Stomach (tissue), 19 donors: ENCODE measurements around the gene EN2. TPM values are rescaled to one million over a fixed set of nuclear protein-coding genes. Genes with fewer than 3 reads are reported as not detected.

Experiments used
- DNase-seq, 2 donors: peaks; one replicate each; pipeline versions ENCODE4 v3.0.0 to v3.0.0-alpha.2; 2013 to 2019
- H3K27ac ChIP-seq, 5 donors: fragments of 200-600 bp in 4 of 5; sonication (generic) in 4 of 5; one replicate each; pipeline ENCODE4 v1.5.1; 2013 to 2019; ENCODE audit warnings: mild to moderate bottlenecking in 1 of 5, moderate library complexity in 1 of 5
- H3K27me3 ChIP-seq, 3 donors: fragments of 200-600 bp; sonication (generic); one replicate each; pipeline ENCODE4 v1.5.1; 2017 to 2019; ENCODE audit warnings: mixed run types in 1 of 3
- H3K36me3 ChIP-seq, 4 donors: fragments of 200-600 bp; sonication (generic); 1 replicate in 3 of 4; 2 replicates in 1 of 4; pipeline ENCODE4 v1.5.1; 2016 to 2019
- H3K4me1 ChIP-seq, 4 donors: fragments of 200-600 bp; sonication (generic); one replicate each; pipeline ENCODE4 v1.5.1; 2016 to 2019
- H3K4me3 ChIP-seq, 4 donors: fragments of 200-600 bp; sonication (generic) in 3 of 4; one replicate each; pipeline ENCODE4 v1.5.1; 2016 to 2019; ENCODE audit warnings: mild to moderate bottlenecking in 1 of 4
- H3K9me3 ChIP-seq, 4 donors: fragments of 200-600 bp; sonication (generic); one replicate each; pipeline ENCODE4 v1.5.1; 2016 to 2019
- EP300 ChIP-seq: sonication (generic); formaldehyde crosslinking; IDR thresholded peaks from one replicate; pipeline ENCODE4 v1.6.1; 2017; ENCODE audit warnings: antibody characterized with exemption
- POLR2A ChIP-seq, 4 donors: fragments of 450-650 bp; IDR thresholded peaks; one replicate each; pipeline ENCODE4 v1.6.1; 2016; ENCODE audit warnings: antibody characterized with exemption in 4 of 4, control low read depth in 2 of 4, mild to moderate bottlenecking in 1 of 4, moderate library complexity in 1 of 4
- POLR2AphosphoS5 ChIP-seq, 3 donors: sonication (generic); formaldehyde crosslinking; IDR thresholded peaks; one replicate each; pipeline ENCODE4 v1.6.1; 2016; ENCODE audit warnings: antibody characterized with exemption in 3 of 3
- WGBS, 5 donors: extraction: QIAGEN DNeasy Blood & Tissue Kit in 3 of 5; methylation state at CpG; one replicate each; pipeline versions ENCODE4 v1.1.5 to v1.1.7; 2013 to 2018; 5-methylcytosine and 5-hydroxymethylcytosine counted together
- intact Hi-C: fragments of 100-400 bp; cut with DNase I; formaldehyde crosslinking; loops from one replicate; pipeline ENCODE4 v1.15.1; 2023; ENCODE audit warnings: low total_unique reads
- long read RNA-seq, 10 donors: transcript quantifications; one replicate each; lab custom pipeline, GENCODE V29; 2026
- polyA plus RNA-seq, 3 donors: library from polyadenylated mRNA; stranded (reverse); fragments of 200-250 nt; gene quantifications; one replicate each; pipeline ENCODE4 v1.2.3, GENCODE V29; 2013
- total RNA-seq, 5 donors: library from RNA; depleted of rRNA; stranded (reverse); fragments of >200 nt; gene quantifications; one replicate each; pipeline versions ENCODE4 v1.1.0 to v1.2.3, GENCODE V29; 2014 to 2016
- TF ChIP-seq, protein P1 (sequence below), 7 experiments: fragments of 450-650 bp in 4 of 7; fragments of 200-600 bp in 3 of 7; sonication (generic) in 3 of 7; IDR thresholded peaks; one replicate each; pipeline ENCODE4 v1.5.1; 2016 to 2019; ENCODE audit warnings: antibody characterized with exemption in 7 of 7, control low read depth in 2 of 7, mild to moderate bottlenecking in 1 of 7
- donor health status: healthy with polysubstance abuse.
- donor health status: Bipolar disorder and iron deficiency.
- donor health status: healthy.

The EN2 gene
- total RNA-seq (not detected), polyA plus RNA-seq (under 1 TPM in 1 of 3 donors, not detected in 2; 0.03 TPM)
- long read RNA-seq, donor 1: 0 reads
- long read RNA-seq, donor 2: 0 reads
- long read RNA-seq, donor 3: 0 reads
- long read RNA-seq, donor 4: 0 reads
- long read RNA-seq, donor 5: 0 reads
- long read RNA-seq, donor 6: 0 reads
- long read RNA-seq, donor 7: 0 reads
- long read RNA-seq, donor 8: 0 reads
- long read RNA-seq, donor 9: 0 reads
- long read RNA-seq, donor 10: 0 reads

DNA sequence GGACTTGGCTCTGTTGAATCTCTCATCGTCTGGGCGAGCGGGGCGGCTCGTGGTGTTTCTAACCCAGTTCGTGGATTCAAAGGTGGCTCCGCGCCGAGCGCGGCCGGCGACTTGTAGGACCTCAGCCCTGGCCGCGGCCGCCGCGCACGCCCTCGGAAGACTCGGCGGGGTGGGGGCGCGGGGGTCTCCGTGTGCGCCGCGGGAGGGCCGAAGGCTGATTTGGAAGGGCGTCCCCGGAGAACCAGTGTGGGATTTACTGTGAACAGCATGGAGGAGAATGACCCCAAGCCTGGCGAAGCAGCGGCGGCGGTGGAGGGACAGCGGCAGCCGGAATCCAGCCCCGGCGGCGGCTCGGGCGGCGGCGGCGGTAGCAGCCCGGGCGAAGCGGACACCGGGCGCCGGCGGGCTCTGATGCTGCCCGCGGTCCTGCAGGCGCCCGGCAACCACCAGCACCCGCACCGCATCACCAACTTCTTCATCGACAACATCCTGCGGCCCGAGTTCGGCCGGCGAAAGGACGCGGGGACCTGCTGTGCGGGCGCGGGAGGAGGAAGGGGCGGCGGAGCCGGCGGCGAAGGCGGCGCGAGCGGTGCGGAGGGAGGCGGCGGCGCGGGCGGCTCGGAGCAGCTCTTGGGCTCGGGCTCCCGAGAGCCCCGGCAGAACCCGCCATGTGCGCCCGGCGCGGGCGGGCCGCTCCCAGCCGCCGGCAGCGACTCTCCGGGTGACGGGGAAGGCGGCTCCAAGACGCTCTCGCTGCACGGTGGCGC, at the start of gene EN2:
EN2 (plus strand) TSS at position 19 of the 767 bp plus-strand sequence; CDS start at position 268, 249 bp downstream.
- peak in 1 of 2 donors; percentile 40 for DNase-seq
- WGBS, 5 donors: 2 to 6% (median 2%) methylated on average over 38 to 105 of the region's 105 CpGs
- intact Hi-C loops: no loop called here
- H3K4me1 ChIP-seq: peaks cover 34 to 60% (median 52%) of the 10 kb centered on the region in 4 donors
- H3K4me3 ChIP-seq: peak within 1 kb of the TSS; percentile 38 to 59 (median 50)
- no peak within 1 kb of the TSS for H3K27ac ChIP-seq
- no peaks in the 10 kb centered on the region for H3K9me3 ChIP-seq
- peaks cover 68 to 97% (median 96%) of the 10 kb centered on the region in 3 donors for H3K27me3 ChIP-seq
- no peaks in the 10 kb centered on the region for H3K36me3 ChIP-seq
- TF ChIP-seq, protein P1, sequence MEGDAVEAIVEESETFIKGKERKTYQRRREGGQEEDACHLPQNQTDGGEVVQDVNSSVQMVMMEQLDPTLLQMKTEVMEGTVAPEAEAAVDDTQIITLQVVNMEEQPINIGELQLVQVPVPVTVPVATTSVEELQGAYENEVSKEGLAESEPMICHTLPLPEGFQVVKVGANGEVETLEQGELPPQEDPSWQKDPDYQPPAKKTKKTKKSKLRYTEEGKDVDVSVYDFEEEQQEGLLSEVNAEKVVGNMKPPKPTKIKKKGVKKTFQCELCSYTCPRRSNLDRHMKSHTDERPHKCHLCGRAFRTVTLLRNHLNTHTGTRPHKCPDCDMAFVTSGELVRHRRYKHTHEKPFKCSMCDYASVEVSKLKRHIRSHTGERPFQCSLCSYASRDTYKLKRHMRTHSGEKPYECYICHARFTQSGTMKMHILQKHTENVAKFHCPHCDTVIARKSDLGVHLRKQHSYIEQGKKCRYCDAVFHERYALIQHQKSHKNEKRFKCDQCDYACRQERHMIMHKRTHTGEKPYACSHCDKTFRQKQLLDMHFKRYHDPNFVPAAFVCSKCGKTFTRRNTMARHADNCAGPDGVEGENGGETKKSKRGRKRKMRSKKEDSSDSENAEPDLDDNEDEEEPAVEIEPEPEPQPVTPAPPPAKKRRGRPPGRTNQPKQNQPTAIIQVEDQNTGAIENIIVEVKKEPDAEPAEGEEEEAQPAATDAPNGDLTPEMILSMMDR (IDR thresholded peaks at IDR 0.05): no peak
- TF ChIP-seq POLR2AphosphoS5 (IDR thresholded peaks at IDR 0.05) (no peak), POLR2A (IDR thresholded peaks at IDR 0.05) (no peak), EP300 (no peak)

GRCh38 chr7:155408651-155409586, 49.0 kb upstream of the EN2 start:
- Histone ChIP-seq H3K27ac (no peak overlapping the region), H3K4me3 (no peak overlapping the region), H3K4me1 (peaks cover 0 to 11% (median 0%) of the 10 kb centered on the region in 4 donors), H3K27me3 (peaks cover 7 to 74% (median 54%) of the 10 kb centered on the region in 3 donors), H3K36me3 (no peaks in the 10 kb centered on the region), H3K9me3 (no peaks in the 10 kb centered on the region)
- WGBS, 5 donors: 24 to 47% (median 28%) methylated on average over 22 to 38 of the region's 38 CpGs
- DNase-seq: peak in 1 of 2 donors; percentile 20
- TF ChIP-seq, protein P1 (IDR thresholded peaks at IDR 0.05): no peak
- no peak for TF ChIP-seq POLR2A (IDR thresholded peaks at IDR 0.05)
- TF ChIP-seq EP300: no peak
- TF ChIP-seq POLR2AphosphoS5 (IDR thresholded peaks at IDR 0.05): no peak
- intact Hi-C loops: no loop called here

GRCh38 chr7:155409980-155410379, 47.9 kb upstream of the EN2 start:
- peaks cover 0 to 63% (median 43%) of the 10 kb centered on the region in 3 donors for H3K27me3 ChIP-seq
- DNase-seq: no peak
- peaks cover 0 to 11% (median 0%) of the 10 kb centered on the region in 4 donors for H3K4me1 ChIP-seq
- intact Hi-C loops: no loop called here
- TF ChIP-seq, protein P1 (IDR thresholded peaks at IDR 0.05): no peak
- TF ChIP-seq POLR2AphosphoS5 (IDR thresholded peaks at IDR 0.05) (no peak), EP300 (no peak), POLR2A (IDR thresholded peaks at IDR 0.05) (no peak)
- H3K27ac ChIP-seq: no peak overlapping the region
- WGBS, 5 donors: 78 to 83% (median 81%) methylated on average over 13 to 15 of the region's 15 CpGs
- H3K9me3 ChIP-seq: no peaks in the 10 kb centered on the region
- H3K4me3 ChIP-seq: no peak overlapping the region
- no peaks in the 10 kb centered on the region for H3K36me3 ChIP-seq

DNA sequence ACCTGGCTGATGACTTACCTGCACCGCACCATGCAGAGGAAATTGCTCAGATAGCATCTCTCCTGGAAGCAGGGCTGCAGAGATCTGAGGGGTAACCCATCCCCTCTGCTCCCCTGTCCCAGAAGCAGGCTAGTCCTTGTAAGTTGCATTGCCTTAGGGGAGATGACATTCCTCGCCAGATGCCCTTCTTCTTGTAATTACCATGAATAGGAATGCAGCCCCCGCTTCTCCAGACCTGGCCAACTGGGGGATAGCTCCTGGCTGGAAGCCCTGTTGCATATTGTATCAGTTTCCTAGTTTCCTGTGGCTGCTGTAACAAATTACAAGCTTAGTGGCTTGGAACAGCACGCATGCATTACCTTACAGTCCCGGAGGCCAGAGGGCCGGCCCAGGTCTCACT, 47.5 kb upstream of the EN2 start:
- WGBS, 5 donors: 60 to 81% (median 74%) methylated on average over 4 to 6 of the region's 6 CpGs
- no peaks in the 10 kb centered on the region for H3K9me3 ChIP-seq
- no peaks in the 10 kb centered on the region for H3K36me3 ChIP-seq
- DNase-seq: no peak
- H3K4me1 ChIP-seq: peaks cover 0 to 11% (median 0%) of the 10 kb centered on the region in 4 donors
- H3K4me3 ChIP-seq: no peak overlapping the region
- intact Hi-C loops: no loop called here
- TF ChIP-seq, protein P1 (IDR thresholded peaks at IDR 0.05): no peak
- TF ChIP-seq EP300: no peak
- no peak for TF ChIP-seq POLR2A (IDR thresholded peaks at IDR 0.05)
- TF ChIP-seq POLR2AphosphoS5 (IDR thresholded peaks at IDR 0.05): no peak
- peaks cover 0 to 58% (median 41%) of the 10 kb centered on the region in 3 donors for H3K27me3 ChIP-seq
- no peak overlapping the region for H3K27ac ChIP-seq
